Measurements from ENCODE around the gene ECI1. TPM values are rescaled to one million over a fixed set of nuclear protein-coding genes. Genes with fewer than 3 reads are reported as not detected.

ECI1 gene
- total RNA-seq, 3 donors from 2014 or later, result 88.5 to 129 (median 95.5) TPM

GRCh38 chr16:2234813-2235170, 16.6 kb downstream of the ECI1 start:
- ATAC-seq, result no peak

GRCh38 chr16:2233872-2234812, 17.2 kb downstream of the ECI1 start:
- H3K36me3 ChIP-seq (ENCODE audit: low read depth), result peaks cover 3% of the 10 kb centered on the region
- H3K4me1 ChIP-seq (ENCODE audit: low read depth), result peaks cover 22% of the 10 kb centered on the region
- no peak overlapping the region for H3K4me3 ChIP-seq
- TF ChIP-seq CTCF (IDR thresholded peaks at IDR 0.05), result no peak
- intact Hi-C loops (cut with DNase I, micrococcal nuclease), result no loop called here
- DNase-seq (no peak), ATAC-seq (no peak)
- H3K9me3 ChIP-seq, result no peaks in the 10 kb centered on the region

More at GRCh38 chr16:2234813-2235170, 16.6 kb downstream of the ECI1 start:
- no peak for DNase-seq
- Histone ChIP-seq H3K4me3 (no peak overlapping the region), H3K9me3 (no peaks in the 10 kb centered on the region), H3K36me3 (ENCODE audit: low read depth) (peaks cover 3% of the 10 kb centered on the region), H3K4me1 (ENCODE audit: low read depth) (peaks cover 22% of the 10 kb centered on the region)
- TF ChIP-seq CTCF (IDR thresholded peaks at IDR 0.05), result no peak
- intact Hi-C loops (cut with DNase I, micrococcal nuclease), result no loop called here

- no peak overlapping the region for H3K4me3 ChIP-seq
- ATAC-seq, result no peak
- no peak for TF ChIP-seq CTCF (IDR thresholded peaks at IDR 0.05)
- intact Hi-C loops (cut with DNase I, micrococcal nuclease), result no loop called here
- peaks cover 7% of the 10 kb centered on the region for H3K36me3 ChIP-seq (ENCODE audit: low read depth)
- no peaks in the 10 kb centered on the region for H3K9me3 ChIP-seq
- no peak for DNase-seq
- peaks cover 22% of the 10 kb centered on the region for H3K4me1 ChIP-seq (ENCODE audit: low read depth)
Observed at GRCh38 chr16:2233046-2233775, 18.2 kb downstream of the ECI1 start.

- no peak overlapping the region for H3K4me3 ChIP-seq
- DNase-seq (no peak), ATAC-seq (no peak)
- peaks cover 7% of the 10 kb centered on the region for H3K36me3 ChIP-seq (ENCODE audit: low read depth)
- no peak for TF ChIP-seq CTCF (IDR thresholded peaks at IDR 0.05)
- H3K4me1 ChIP-seq (ENCODE audit: low read depth), result peaks cover 18% of the 10 kb centered on the region
- intact Hi-C loops (cut with DNase I, micrococcal nuclease), result no loop called here
- no peaks in the 10 kb centered on the region for H3K9me3 ChIP-seq
Observed at GRCh38 chr16:2232094-2232990, 19.0 kb downstream of the ECI1 start.

All from mucosa of descending colon (tissue), 3 donors.